ENCODE data around the gene EXOC5.

DNA sequence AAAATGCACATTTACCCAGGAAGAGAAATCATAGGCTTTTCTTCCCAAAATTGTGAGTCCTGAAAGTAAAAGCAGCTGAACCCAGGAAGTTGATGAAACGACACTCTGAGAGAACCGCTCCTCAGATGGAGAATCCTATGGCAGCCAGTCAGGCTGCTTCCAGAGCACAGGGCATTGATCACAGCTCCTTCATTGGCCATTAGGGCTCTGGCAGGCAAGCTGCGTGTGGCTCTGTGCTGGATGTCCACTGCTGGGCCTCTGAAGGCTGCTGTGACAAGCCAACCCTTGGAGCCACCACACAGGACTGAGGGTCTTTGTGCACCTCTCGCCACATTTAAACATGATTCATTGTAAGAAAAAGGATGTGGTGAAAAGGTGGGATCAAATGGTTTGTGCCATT lies 89.4 kb downstream of the EXOC5 start:
- TF ChIP-seq YY1 (tag by site-specific recombination; IDR thresholded peaks at IDR 0.05) (no peak), ZNF670 (tag by site-specific recombination; IDR thresholded peaks at IDR 0.05; ENCODE audit: low read depth) (no peak), ZNF561 (tag by site-specific recombination; IDR thresholded peaks at IDR 0.05; ENCODE audit: borderline replicate concordance) (no peak), ZNF433 (tag by site-specific recombination; IDR thresholded peaks at IDR 0.05; ENCODE audit: low read depth) (no peak), SP7 (tag by site-specific recombination; IDR thresholded peaks at IDR 0.05) (no peak), GLIS1 (tag by site-specific recombination; IDR thresholded peaks at IDR 0.05) (no peak), ZNF777 (tag by site-specific recombination; IDR thresholded peaks at IDR 0.05; ENCODE audit: borderline replicate concordance) (no peak), BCL11A (tag by site-specific recombination; IDR thresholded peaks at IDR 0.05; ENCODE audit: low read depth) (no peak), ZIC2 (tag by site-specific recombination; IDR thresholded peaks at IDR 0.05) (no peak)
- TF ChIP-seq, protein P1, sequence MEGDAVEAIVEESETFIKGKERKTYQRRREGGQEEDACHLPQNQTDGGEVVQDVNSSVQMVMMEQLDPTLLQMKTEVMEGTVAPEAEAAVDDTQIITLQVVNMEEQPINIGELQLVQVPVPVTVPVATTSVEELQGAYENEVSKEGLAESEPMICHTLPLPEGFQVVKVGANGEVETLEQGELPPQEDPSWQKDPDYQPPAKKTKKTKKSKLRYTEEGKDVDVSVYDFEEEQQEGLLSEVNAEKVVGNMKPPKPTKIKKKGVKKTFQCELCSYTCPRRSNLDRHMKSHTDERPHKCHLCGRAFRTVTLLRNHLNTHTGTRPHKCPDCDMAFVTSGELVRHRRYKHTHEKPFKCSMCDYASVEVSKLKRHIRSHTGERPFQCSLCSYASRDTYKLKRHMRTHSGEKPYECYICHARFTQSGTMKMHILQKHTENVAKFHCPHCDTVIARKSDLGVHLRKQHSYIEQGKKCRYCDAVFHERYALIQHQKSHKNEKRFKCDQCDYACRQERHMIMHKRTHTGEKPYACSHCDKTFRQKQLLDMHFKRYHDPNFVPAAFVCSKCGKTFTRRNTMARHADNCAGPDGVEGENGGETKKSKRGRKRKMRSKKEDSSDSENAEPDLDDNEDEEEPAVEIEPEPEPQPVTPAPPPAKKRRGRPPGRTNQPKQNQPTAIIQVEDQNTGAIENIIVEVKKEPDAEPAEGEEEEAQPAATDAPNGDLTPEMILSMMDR (tag by site-specific recombination; IDR thresholded peaks at IDR 0.05): no peak
- TF ChIP-seq, protein P2, sequence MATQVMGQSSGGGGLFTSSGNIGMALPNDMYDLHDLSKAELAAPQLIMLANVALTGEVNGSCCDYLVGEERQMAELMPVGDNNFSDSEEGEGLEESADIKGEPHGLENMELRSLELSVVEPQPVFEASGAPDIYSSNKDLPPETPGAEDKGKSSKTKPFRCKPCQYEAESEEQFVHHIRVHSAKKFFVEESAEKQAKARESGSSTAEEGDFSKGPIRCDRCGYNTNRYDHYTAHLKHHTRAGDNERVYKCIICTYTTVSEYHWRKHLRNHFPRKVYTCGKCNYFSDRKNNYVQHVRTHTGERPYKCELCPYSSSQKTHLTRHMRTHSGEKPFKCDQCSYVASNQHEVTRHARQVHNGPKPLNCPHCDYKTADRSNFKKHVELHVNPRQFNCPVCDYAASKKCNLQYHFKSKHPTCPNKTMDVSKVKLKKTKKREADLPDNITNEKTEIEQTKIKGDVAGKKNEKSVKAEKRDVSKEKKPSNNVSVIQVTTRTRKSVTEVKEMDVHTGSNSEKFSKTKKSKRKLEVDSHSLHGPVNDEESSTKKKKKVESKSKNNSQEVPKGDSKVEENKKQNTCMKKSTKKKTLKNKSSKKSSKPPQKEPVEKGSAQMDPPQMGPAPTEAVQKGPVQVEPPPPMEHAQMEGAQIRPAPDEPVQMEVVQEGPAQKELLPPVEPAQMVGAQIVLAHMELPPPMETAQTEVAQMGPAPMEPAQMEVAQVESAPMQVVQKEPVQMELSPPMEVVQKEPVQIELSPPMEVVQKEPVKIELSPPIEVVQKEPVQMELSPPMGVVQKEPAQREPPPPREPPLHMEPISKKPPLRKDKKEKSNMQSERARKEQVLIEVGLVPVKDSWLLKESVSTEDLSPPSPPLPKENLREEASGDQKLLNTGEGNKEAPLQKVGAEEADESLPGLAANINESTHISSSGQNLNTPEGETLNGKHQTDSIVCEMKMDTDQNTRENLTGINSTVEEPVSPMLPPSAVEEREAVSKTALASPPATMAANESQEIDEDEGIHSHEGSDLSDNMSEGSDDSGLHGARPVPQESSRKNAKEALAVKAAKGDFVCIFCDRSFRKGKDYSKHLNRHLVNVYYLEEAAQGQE (tag by site-specific recombination; IDR thresholded peaks at IDR 0.05): no peak

Data from HEK293 (cell line).